Measurements from ENCODE around the gene SYTL3. TPM values are rescaled to one million over a fixed set of nuclear protein-coding genes. Genes with fewer than 3 reads are reported as not detected.
A peak's percentile ranks its signal among the peaks of the same experiment; 100 is the strongest.

Gene SYTL3
- total RNA-seq, 2 experiments from 2014 or later, result 25.8 to 26.9 TPM

- Mint-ChIP-seq H3K9me3 (no peaks in the 10 kb centered on the region), H3K4me3 (no peak overlapping the region), H3K4me1 (peaks cover 73% of the 10 kb centered on the region), H3K27me3 (no peaks in the 10 kb centered on the region), H3K27ac (peak overlapping the region; percentile 83), H3K36me3 (ENCODE audit: low read depth) (peaks cover 73% of the 10 kb centered on the region)
- ChIA-PET CTCF (interaction anchor here (1.1 kb wide), 1 partner anchor 20 kb away, joined by 4 read pairs; no protein-coding TSS in a partner anchor), POLR2A (interaction anchor here (0.9 to 1.0 kb wide), 2 partner anchors 9 to 28 kb away, joined by 3 read pairs; partner anchors contain the start of gene DYNLT1)
- DNase-seq, result no peak
Measured at GRCh38 chr6:158635427-158636073, 14.3 kb upstream of the SYTL3 start.

DNA sequence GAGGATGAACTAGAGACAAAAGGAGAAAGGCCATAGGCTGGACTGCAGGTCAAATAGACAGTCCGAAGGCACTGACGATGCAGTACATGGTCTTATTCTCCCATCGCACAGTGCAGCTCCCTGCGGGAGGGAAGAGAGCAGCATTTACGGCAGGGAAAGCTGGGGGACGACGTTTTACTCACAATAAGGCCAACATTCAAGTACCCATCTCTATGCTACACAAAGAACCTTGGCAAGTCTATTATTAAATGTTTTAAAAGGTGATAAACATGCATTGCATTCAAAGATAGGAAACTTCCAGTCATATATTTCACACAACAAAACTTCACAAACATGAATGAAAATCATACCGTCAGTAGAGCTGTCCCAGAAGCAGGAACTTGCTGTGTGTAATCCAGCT is 13.1 kb upstream of the SYTL3 start:
- ChIA-PET CTCF (no interaction called here), POLR2A (no interaction called here)

GRCh38 chr6:158638324-158638854 is 11.5 kb upstream of the SYTL3 start:
- H3K27me3 Mint-ChIP-seq, result no peaks in the 10 kb centered on the region
- DNase-seq, result no peak
- peaks cover 73% of the 10 kb centered on the region for H3K4me1 Mint-ChIP-seq
- CTCF ChIA-PET, result interaction anchor here (0.5 to 1.3 kb wide), 4 partner anchors 12 to 134 kb away, joined by 3 to 6 read pairs (median 4); no protein-coding TSS in a partner anchor
- H3K27ac Mint-ChIP-seq, result peak overlapping the region; percentile 58
- H3K9me3 Mint-ChIP-seq, result no peaks in the 10 kb centered on the region
- peaks cover 76% of the 10 kb centered on the region for H3K36me3 Mint-ChIP-seq (ENCODE audit: low read depth)
- no peak overlapping the region for H3K4me3 Mint-ChIP-seq
- POLR2A ChIA-PET, result interaction anchor here (0.7 kb wide), 1 partner anchor 84 kb away, joined by 5 read pairs; no protein-coding TSS in a partner anchor

More for the DNA sequence above, 13.1 kb upstream of the SYTL3 start:
- DNase-seq, result no peak
- no peaks in the 10 kb centered on the region for H3K9me3 Mint-ChIP-seq
- H3K4me3 Mint-ChIP-seq, result no peak overlapping the region
- peaks cover 70% of the 10 kb centered on the region for H3K4me1 Mint-ChIP-seq
- peaks cover 72% of the 10 kb centered on the region for H3K36me3 Mint-ChIP-seq (ENCODE audit: low read depth)
- H3K27ac Mint-ChIP-seq, result peak overlapping the region; percentile 57
- no peaks in the 10 kb centered on the region for H3K27me3 Mint-ChIP-seq

GRCh38 chr6:158639056-158639455 is 10.8 kb upstream of the SYTL3 start:
- Mint-ChIP-seq H3K4me3 (no peak overlapping the region), H3K9me3 (no peaks in the 10 kb centered on the region), H3K27me3 (no peaks in the 10 kb centered on the region), H3K27ac (peak overlapping the region; percentile 58), H3K4me1 (peaks cover 73% of the 10 kb centered on the region), H3K36me3 (ENCODE audit: low read depth) (peaks cover 79% of the 10 kb centered on the region)
- POLR2A ChIA-PET, result no interaction called here
- DNase-seq, result no peak
- CTCF ChIA-PET, result interaction anchor here (0.9 to 1.5 kb wide), 3 partner anchors 8 to 15 kb away, joined by 3 to 4 read pairs (median 4); no protein-coding TSS in a partner anchor

- H3K4me1 Mint-ChIP-seq, result peaks cover 67% of the 10 kb centered on the region
- peaks cover 68% of the 10 kb centered on the region for H3K36me3 Mint-ChIP-seq (ENCODE audit: low read depth)
- peak overlapping the region; percentile 66 for H3K27ac Mint-ChIP-seq
- POLR2A ChIA-PET, result interaction anchor here (0.9 kb wide), 1 partner anchor 51 kb away, joined by 4 read pairs; no protein-coding TSS in a partner anchor
- H3K9me3 Mint-ChIP-seq, result no peaks in the 10 kb centered on the region
- CTCF ChIA-PET, result interaction anchor here (1.4 to 2.0 kb wide), 3 partner anchors 10 to 33 kb away, joined by 4 read pairs; no protein-coding TSS in a partner anchor
- peak overlapping the region; percentile 17 for H3K4me3 Mint-ChIP-seq
- DNase-seq, result no peak
- H3K27me3 Mint-ChIP-seq, result no peaks in the 10 kb centered on the region
Measured at GRCh38 chr6:158640519-158640918, 9.3 kb upstream of the SYTL3 start.

- H3K36me3 Mint-ChIP-seq (ENCODE audit: low read depth), result peaks cover 57% of the 10 kb centered on the region
- DNase-seq, result no peak
- peak overlapping the region; percentile 95 for H3K4me3 Mint-ChIP-seq
- no peaks in the 10 kb centered on the region for H3K9me3 Mint-ChIP-seq
- ChIA-PET POLR2A (no interaction called here), CTCF (interaction anchor here (1.2 to 2.0 kb wide), 2 partner anchors 14 to 49 kb away, joined by 3 to 4 read pairs; no protein-coding TSS in a partner anchor)
- H3K4me1 Mint-ChIP-seq, result peaks cover 70% of the 10 kb centered on the region
- no peaks in the 10 kb centered on the region for H3K27me3 Mint-ChIP-seq
- peak overlapping the region; percentile 91 for H3K27ac Mint-ChIP-seq
Measured at GRCh38 chr6:158642097-158642601, 7.7 kb upstream of the SYTL3 start.

- H3K36me3 Mint-ChIP-seq (ENCODE audit: low read depth), result peaks cover 46% of the 10 kb centered on the region
- ChIA-PET CTCF (interaction anchor here (0.6 to 2.3 kb wide), 6 partner anchors 9 to 280 kb away, joined by 3 to 10 read pairs (median 6); no protein-coding TSS in a partner anchor), POLR2A (interaction anchor here (2.6 kb wide), 1 partner anchor 10 kb away, joined by 32 read pairs; no protein-coding TSS in a partner anchor)
- H3K4me3 Mint-ChIP-seq, result peak overlapping the region; percentile 95
- no peaks in the 10 kb centered on the region for H3K9me3 Mint-ChIP-seq
- peak overlapping the region; percentile 91 for H3K27ac Mint-ChIP-seq
- peaks cover 73% of the 10 kb centered on the region for H3K4me1 Mint-ChIP-seq
- no peak for DNase-seq
- no peaks in the 10 kb centered on the region for H3K27me3 Mint-ChIP-seq
Measured at GRCh38 chr6:158643836-158644230, 6.0 kb upstream of the SYTL3 start.

DNA sequence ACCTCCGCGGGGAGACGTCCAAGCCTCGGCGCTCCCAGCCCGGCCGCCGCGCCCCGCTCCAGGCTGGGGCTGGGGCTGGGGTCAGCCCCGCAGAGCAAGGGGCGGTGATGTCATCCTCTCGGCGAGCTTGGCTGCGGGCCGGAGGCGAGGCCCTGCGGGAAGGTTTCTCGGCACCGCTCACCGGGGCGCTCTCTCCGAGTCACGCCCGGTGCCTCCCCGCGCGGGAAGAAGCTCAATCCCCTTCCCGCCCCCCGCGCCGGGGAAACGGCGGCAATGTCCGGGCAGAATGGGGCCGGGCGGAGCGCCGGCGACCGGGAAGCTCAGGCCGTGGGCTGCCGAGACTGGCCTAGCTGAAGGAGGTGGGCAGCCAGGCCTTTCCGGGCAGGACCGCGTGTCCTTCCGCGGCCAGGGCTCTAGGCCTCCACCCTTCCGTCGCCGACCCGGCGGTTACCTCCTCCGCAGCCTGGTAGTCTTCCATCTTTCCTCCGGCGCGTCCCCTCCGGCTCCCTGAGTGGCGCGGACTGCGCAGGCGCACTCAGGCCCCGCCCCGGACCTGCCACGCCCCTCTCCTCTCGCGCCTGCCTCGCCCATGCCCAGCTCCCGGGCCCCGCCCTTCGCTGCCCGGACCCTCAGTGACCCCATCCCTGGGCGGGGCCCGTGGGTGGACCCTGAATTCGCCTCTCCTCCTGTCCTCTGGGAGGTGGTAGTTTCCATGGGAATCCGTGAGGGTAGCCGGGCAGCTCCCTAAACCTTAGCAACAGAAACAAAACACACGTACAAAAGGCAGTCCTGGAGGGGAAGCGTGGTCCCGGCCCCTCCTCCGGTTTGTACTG is 5.4 kb upstream of the SYTL3 start, which contains the start of gene DYNLT1:
TSS of gene DYNLT1 (minus strand) at position 513 of the 833 bp plus-strand sequence. CDS start at position 478, 35 bp downstream.
- peak; percentile 86 for DNase-seq
- POLR2A ChIA-PET, result interaction anchor here (0.9 to 2.6 kb wide), 2 partner anchors 9 kb away, joined by 3 to 32 read pairs; no protein-coding TSS in a partner anchor
- Mint-ChIP-seq H3K4me1 (peaks cover 73% of the 10 kb centered on the region), H3K36me3 (ENCODE audit: low read depth) (peaks cover 42% of the 10 kb centered on the region), H3K27ac (peak within 1 kb of the TSS; percentile 91), H3K4me3 (peak within 1 kb of the TSS; percentile 95), H3K9me3 (no peaks in the 10 kb centered on the region), H3K27me3 (no peaks in the 10 kb centered on the region)
- CTCF ChIA-PET, result interaction anchor here (0.6 to 2.3 kb wide), 8 partner anchors 9 to 280 kb away, joined by 3 to 10 read pairs (median 6); no protein-coding TSS in a partner anchor

DNA sequence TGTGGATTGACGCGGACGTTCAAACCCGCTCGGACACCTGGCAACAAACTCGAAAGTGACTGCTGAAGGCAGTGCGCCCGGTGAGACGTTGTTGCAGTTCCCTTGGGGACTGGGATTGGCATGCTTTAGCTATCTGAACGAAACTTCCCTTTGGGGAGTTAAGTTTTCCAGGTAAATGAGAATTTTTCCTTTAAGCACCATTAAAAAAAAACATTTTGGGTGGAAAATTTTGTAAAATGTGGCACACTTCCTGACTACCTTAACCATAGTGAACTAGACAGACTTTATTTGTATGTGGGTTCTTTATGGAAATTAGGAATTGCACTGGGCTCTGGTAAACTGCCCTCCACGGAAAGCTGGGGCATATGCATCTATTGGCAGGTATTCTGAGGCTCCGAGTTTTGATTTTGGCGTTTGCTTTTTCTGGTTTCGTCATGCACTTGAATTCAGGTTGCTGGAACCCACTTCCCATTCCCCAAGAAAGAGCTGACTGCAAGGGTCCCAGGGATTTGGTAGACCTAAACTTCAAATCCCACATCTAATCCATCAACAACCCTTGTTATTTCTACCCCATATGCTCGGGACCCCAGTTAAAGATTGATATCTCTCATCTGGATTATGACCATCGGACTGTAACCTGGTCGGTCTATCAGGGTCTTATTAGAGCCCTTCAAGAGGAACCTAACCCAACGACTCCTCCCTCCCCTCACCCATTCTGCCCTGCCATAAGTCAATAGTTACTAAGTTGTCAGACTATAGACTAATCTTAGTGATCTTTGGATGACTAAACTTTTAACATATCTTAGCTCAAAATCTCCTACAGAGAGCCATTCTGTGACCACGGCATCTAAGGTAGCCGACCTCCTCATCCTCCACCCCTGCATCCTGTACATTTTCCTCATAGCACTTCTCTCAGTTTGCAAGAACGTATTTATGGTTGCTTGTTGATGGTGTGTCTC is 4.5 kb upstream of the SYTL3 start:
- H3K27ac Mint-ChIP-seq, result peak overlapping the region; percentile 89
- H3K36me3 Mint-ChIP-seq (ENCODE audit: low read depth), result peaks cover 36% of the 10 kb centered on the region
- peaks cover 71% of the 10 kb centered on the region for H3K4me1 Mint-ChIP-seq
- H3K27me3 Mint-ChIP-seq, result no peaks in the 10 kb centered on the region
- POLR2A ChIA-PET, result interaction anchor here (0.9 to 2.6 kb wide), 2 partner anchors 8 to 10 kb away, joined by 3 to 32 read pairs; no protein-coding TSS in a partner anchor
- H3K4me3 Mint-ChIP-seq, result peak overlapping the region; percentile 81
- CTCF ChIA-PET, result interaction anchor here (0.6 to 2.3 kb wide), 10 partner anchors 8 to 424 kb away, joined by 3 to 10 read pairs (median 4); no protein-coding TSS in a partner anchor
- H3K9me3 Mint-ChIP-seq, result no peaks in the 10 kb centered on the region
- DNase-seq, result no peak

DNA sequence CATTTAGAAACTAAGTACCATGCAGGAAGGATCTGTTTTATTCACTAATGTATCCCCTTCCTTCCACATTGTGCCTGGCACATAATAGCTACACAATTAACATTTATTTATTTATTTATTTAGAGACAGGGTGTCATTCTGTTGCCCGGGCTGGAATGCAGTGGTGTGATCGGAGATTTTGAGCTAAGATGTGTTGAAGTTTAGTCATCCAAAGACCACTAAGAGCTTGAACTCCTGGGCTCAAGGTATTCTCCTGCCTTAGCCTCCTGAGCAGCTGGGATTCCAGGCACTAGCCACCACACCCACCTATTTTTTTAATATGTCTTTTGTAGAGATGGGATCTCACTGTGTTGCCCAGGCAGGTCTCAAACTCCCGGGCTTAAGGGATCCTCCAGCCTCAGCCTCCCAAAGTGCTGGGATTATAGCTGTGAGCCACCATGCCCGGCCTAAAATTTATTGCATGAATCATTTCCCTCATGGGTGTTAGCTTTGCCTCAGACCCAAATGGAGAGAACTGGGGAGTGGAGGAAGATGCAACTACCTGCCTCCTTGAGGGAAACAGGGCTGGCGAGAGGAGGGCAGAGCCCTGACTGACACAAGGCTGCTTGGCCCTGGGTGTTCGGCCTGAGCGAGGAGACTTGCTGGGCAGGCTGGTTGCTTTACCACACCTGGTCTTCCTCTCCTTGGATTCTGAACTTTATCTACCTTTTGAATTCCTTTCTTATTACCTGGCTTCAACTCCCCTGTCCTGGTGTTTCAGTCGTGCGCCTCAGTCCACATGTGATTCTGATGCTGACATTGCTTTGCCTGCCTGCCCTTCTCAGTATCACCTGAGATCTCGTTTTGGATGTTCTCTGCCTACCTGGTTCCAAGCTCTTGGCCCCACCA is 3.6 kb upstream of the SYTL3 start:
- Mint-ChIP-seq H3K36me3 (ENCODE audit: low read depth) (peaks cover 30% of the 10 kb centered on the region), H3K4me1 (peaks cover 68% of the 10 kb centered on the region), H3K4me3 (peak overlapping the region; percentile 81), H3K27ac (peak overlapping the region; percentile 89), H3K27me3 (no peaks in the 10 kb centered on the region), H3K9me3 (no peaks in the 10 kb centered on the region)
- ChIA-PET POLR2A (no interaction called here), CTCF (interaction anchor here (0.6 to 2.3 kb wide), 8 partner anchors 9 to 432 kb away, joined by 3 to 10 read pairs (median 5); no protein-coding TSS in a partner anchor)
- no peak for DNase-seq

All from activated CD4-positive, alpha-beta T cell treated with anti-CD3 and anti-CD28 coated beads, Interleukin-2, amount 10 ng/mL, durations not matched to agents 7 days and 5 days (primary cell).